Uterus (tissue), 4 donors: ENCODE measurements around the gene MEGF8. TPM values are rescaled to one million over a fixed set of nuclear protein-coding genes. Genes with fewer than 3 reads are reported as not detected.

Source experiments
- DNase-seq, 2 donors: peaks; one replicate each; pipeline ENCODE4 v3.0.0-alpha.2; 2019 to 2020
- H3K27ac ChIP-seq, 2 donors: fragments of 200-600 bp; sonication (generic); 1 replicate in 1 of 2; 2 replicates in 1 of 2; pipeline ENCODE4 v1.5.1; 2016 to 2018
- H3K27me3 ChIP-seq, 2 donors: fragments of 200-600 bp; sonication (generic); one replicate each; pipeline ENCODE4 v1.5.1; 2018 to 2019; ENCODE audit warnings: control low read depth in 1 of 2
- H3K36me3 ChIP-seq, 2 donors: fragments of 200-600 bp; sonication (generic); one replicate each; pipeline ENCODE4 v1.5.1; 2019; ENCODE audit warnings: control low read depth in 1 of 2
- H3K4me1 ChIP-seq, 2 donors: fragments of 200-600 bp; sonication (generic); one replicate each; pipeline ENCODE4 v1.5.1; 2018 to 2019; ENCODE audit warnings: control low read depth in 1 of 2
- H3K4me3 ChIP-seq, 2 donors: fragments of 200-600 bp; sonication (generic); 1 replicate in 1 of 2; 2 replicates in 1 of 2; pipeline ENCODE4 v1.5.1; 2018 to 2019; ENCODE audit warnings: mild to moderate bottlenecking in 1 of 2
- H3K9me3 ChIP-seq, 2 donors: fragments of 200-600 bp; sonication (generic); one replicate each; pipeline ENCODE4 v1.5.1; 2019; ENCODE audit warnings: control low read depth in 1 of 2
- CTCF ChIP-seq, 4 experiments: fragments of 200-600 bp in 2 of 4; fragments of 450-650 bp in 2 of 4; sonication (generic) in 2 of 4; IDR thresholded peaks; one replicate each; pipeline ENCODE4 v1.5.1; 2016 to 2019; ENCODE audit warnings: antibody characterized with exemption in 4 of 4, mild to moderate bottlenecking in 2 of 4, moderate library complexity in 1 of 4
- POLR2A ChIP-seq, 2 donors: fragments of 450-650 bp; IDR thresholded peaks; one replicate each; pipeline ENCODE4 v1.6.1; 2016; ENCODE audit warnings: antibody characterized with exemption in 2 of 2, mild to moderate bottlenecking in 1 of 2, moderate library complexity in 1 of 2
- intact Hi-C: fragments of 100-400 bp; cut with DNase I; formaldehyde crosslinking; loops from one replicate; pipeline ENCODE4 v1.15.1; 2023; ENCODE audit warnings: low total_unique reads
- microRNA-seq: library from miRNA; unstranded; fragments of <30 nt; microRNA quantifications from one replicate; pipeline ENCODE4, GENCODE V29; 2016; ENCODE audit warnings: borderline microRNAs expressed, borderline replicate concordance
- small RNA-seq: library from RNA; depleted of rRNA; stranded (forward); fragments of <200 nt; gene quantifications from one replicate; pipeline ENCODE3, GENCODE V24; 2016
- total RNA-seq, 4 donors: library from RNA; depleted of rRNA in 3 of 4; stranded (reverse); fragments of >200 nt in 3 of 4; gene quantifications; one replicate each; pipeline versions ENCODE4 v1.1.0 to v1.2.4, GENCODE V29; 2014 to 2023
- donor health status: DM: yes; HTN: yes; CAD: no.

The MEGF8 gene
- total RNA-seq, 4 donors from 2014 or later: 3.6 to 30.0 (median 19.1) TPM

GRCh38 chr19:42424345-42424707 lies 98.9 kb downstream of the MEGF8 start:
- Histone ChIP-seq H3K4me1 (peaks cover 0 to 6% of the 10 kb centered on the region in 2 donors), H3K9me3 (no peaks in the 10 kb centered on the region), H3K27me3 (no peaks in the 10 kb centered on the region), H3K36me3 (no peaks in the 10 kb centered on the region), H3K27ac (peak overlapping the region in 1 of 2 donors; percentile 60), H3K4me3 (no peak overlapping the region)
- intact Hi-C loops: no loop called here
- TF ChIP-seq POLR2A (IDR thresholded peaks at IDR 0.05): no peak
- no peak for TF ChIP-seq CTCF (IDR thresholded peaks at IDR 0.05)
- no peak for DNase-seq

- TF ChIP-seq POLR2A (IDR thresholded peaks at IDR 0.05) (no peak), CTCF (IDR thresholded peaks at IDR 0.05) (no peak)
- DNase-seq: no peak
- no peaks in the 10 kb centered on the region for H3K36me3 ChIP-seq
- no peaks in the 10 kb centered on the region for H3K27me3 ChIP-seq
- H3K9me3 ChIP-seq: no peaks in the 10 kb centered on the region
- no peak overlapping the region for H3K27ac ChIP-seq
- intact Hi-C loops: no loop called here
- H3K4me1 ChIP-seq: peaks cover 0 to 6% of the 10 kb centered on the region in 2 donors
- H3K4me3 ChIP-seq: no peak overlapping the region
Observed at GRCh38 chr19:42424712-42425131, 99.3 kb downstream of the MEGF8 start.

- no peaks in the 10 kb centered on the region for H3K36me3 ChIP-seq
- H3K9me3 ChIP-seq: no peaks in the 10 kb centered on the region
- H3K27me3 ChIP-seq: no peaks in the 10 kb centered on the region
- TF ChIP-seq POLR2A (IDR thresholded peaks at IDR 0.05) (no peak), CTCF (IDR thresholded peaks at IDR 0.05) (no peak)
- no peak overlapping the region for H3K27ac ChIP-seq
- intact Hi-C loops: no loop called here
- H3K4me1 ChIP-seq: peaks cover 0 to 6% of the 10 kb centered on the region in 2 donors
- DNase-seq: no peak
- H3K4me3 ChIP-seq: no peak overlapping the region
Observed at GRCh38 chr19:42426643-42427042, 101.2 kb downstream of the MEGF8 start.

GRCh38 chr19:42427313-42427712 lies 101.9 kb downstream of the MEGF8 start, which contains the start of gene LIPE:
Gene LIPE (minus strand): TSS chr19:42427388. CDS start chr19:42427149, 239 bp downstream.
- Histone ChIP-seq H3K27me3 (no peaks in the 10 kb centered on the region), H3K4me3 (no peak within 1 kb of the TSS), H3K27ac (no peak within 1 kb of the TSS), H3K9me3 (no peaks in the 10 kb centered on the region), H3K4me1 (peaks cover 0 to 6% of the 10 kb centered on the region in 2 donors), H3K36me3 (no peaks in the 10 kb centered on the region)
- DNase-seq: no peak
- intact Hi-C loops: no loop called here
- TF ChIP-seq POLR2A (IDR thresholded peaks at IDR 0.05): no peak
- TF ChIP-seq CTCF (IDR thresholded peaks at IDR 0.05): no peak

Small RNA genes lying within 50 kb of the gene (microRNA-seq; reads per million reads assigned to microRNA genes)
- gene MIR8077: not detected

Small RNA genes lying within 50 kb of the gene (small RNA-seq; reads per million reads assigned to genes)
- not detected for gene MIR8077

Other genes with a start within 250 kb of the MEGF8 start
- gene ZNF574, start 249.5 kb upstream of the MEGF8 start, total RNA-seq: 10 to 100 TPM in 3 of 4 donors, 1 to 10 TPM in 1; 5.6 to 19.9 (median 14.1) TPM
- 1 to 10 TPM in 1 of 4 donors, under 1 TPM in 2, not detected in 1; 0.55 to 3.2 (median 0.77) TPM for gene POU2F2, start 193.2 kb upstream of the MEGF8 start, total RNA-seq
- gene DEDD2, start 108.0 kb upstream of the MEGF8 start, total RNA-seq: 100 to 1,000 TPM in 1 of 4 donors, 10 to 100 TPM in 2, 1 to 10 TPM in 1; 8.2 to 127 (median 23.0) TPM
- gene ZNF526, start 105.3 kb upstream of the MEGF8 start, total RNA-seq: 10 to 100 TPM in 2 of 4 donors, 1 to 10 TPM in 2; 1.0 to 20.6 (median 8.4) TPM
- gene GSK3A, start 83.0 kb upstream of the MEGF8 start, total RNA-seq: 10 to 100 TPM in 3 of 4 donors, 1 to 10 TPM in 1; 3.5 to 44.3 (median 34.4) TPM
- gene ERF, start 70.5 kb upstream of the MEGF8 start, total RNA-seq: 100 to 1,000 TPM in 1 of 4 donors, 10 to 100 TPM in 3; 14.1 to 141 (median 42.9) TPM
- 100 to 1,000 TPM in 1 of 4 donors, 10 to 100 TPM in 3; 28.7 to 155 (median 47.4) TPM for gene CIC, start 56.4 kb upstream of the MEGF8 start, total RNA-seq
- under 1 TPM in 1 of 4 donors, not detected in 3; 0.14 TPM for gene PRR19, start 23.5 kb upstream of the MEGF8 start, total RNA-seq
- 10 to 100 TPM in 2 of 4 donors, 1 to 10 TPM in 1, not detected in 1; 5.6 to 35.0 (median 19.4) TPM for gene PAFAH1B3, start 23.0 kb upstream of the MEGF8 start, total RNA-seq
- gene TMEM145, start 12.3 kb upstream of the MEGF8 start, total RNA-seq: under 1 TPM in 1 of 4 donors, not detected in 3; 0.69 TPM
- gene CNFN, start 64.7 kb downstream of the MEGF8 start, total RNA-seq: 1 to 10 TPM in 1 of 4 donors, not detected in 3; 2.6 TPM
- gene LIPE, start 101.8 kb downstream of the MEGF8 start, total RNA-seq: 10 to 100 TPM in 1 of 4 donors, 1 to 10 TPM in 1, not detected in 2; 9.5 to 26.0 TPM
- gene CXCL17, start 117.3 kb downstream of the MEGF8 start, total RNA-seq: not detected
- gene CEACAM1, start 202.8 kb downstream of the MEGF8 start, total RNA-seq: 10 to 100 TPM in 2 of 4 donors, under 1 TPM in 2; 0.51 to 24.7 (median 6.5) TPM